Body of pancreas (tissue), 4 donors: Measurements from ENCODE around the gene AJUBA.

Experiments
- POLR2A ChIP-seq, 3 donors: fragments of 450-650 bp; IDR thresholded peaks; one replicate each; pipeline ENCODE4 v1.6.1; 2016; ENCODE audit warnings: antibody characterized with exemption in 3 of 3, mild to moderate bottlenecking in 2 of 3
- TF ChIP-seq, protein P1 (sequence below), 7 experiments: fragments of 450-650 bp in 4 of 7; fragments of 200-600 bp in 3 of 7; sonication (generic) in 3 of 7; IDR thresholded peaks; one replicate each; pipeline ENCODE4 v1.5.1; 2016 to 2019; ENCODE audit warnings: antibody characterized with exemption in 7 of 7

DNA sequence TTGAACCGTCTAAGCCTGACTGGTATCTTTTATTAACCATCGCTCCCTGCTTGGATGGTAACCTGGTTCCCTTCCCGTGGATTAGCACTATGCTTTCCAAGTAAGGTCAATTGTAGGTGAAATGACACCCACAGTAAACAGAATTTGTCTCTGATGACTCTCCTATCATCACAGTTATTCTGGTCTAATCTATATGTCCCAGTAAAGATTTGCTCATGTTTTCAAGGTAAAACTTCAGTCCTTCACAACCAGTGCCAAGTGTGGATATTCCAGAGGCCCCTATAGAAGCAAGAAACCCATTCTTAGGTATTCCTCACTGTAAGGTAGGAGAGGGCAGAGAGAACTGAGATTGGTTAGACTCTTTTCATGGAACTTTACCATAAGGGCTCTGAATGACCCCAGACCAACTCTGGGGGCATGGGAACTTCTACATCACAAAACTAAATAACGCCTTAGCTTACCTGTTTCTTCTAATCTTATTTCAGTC lies 15.5 kb downstream of the AJUBA start:
- TF ChIP-seq, protein P1, sequence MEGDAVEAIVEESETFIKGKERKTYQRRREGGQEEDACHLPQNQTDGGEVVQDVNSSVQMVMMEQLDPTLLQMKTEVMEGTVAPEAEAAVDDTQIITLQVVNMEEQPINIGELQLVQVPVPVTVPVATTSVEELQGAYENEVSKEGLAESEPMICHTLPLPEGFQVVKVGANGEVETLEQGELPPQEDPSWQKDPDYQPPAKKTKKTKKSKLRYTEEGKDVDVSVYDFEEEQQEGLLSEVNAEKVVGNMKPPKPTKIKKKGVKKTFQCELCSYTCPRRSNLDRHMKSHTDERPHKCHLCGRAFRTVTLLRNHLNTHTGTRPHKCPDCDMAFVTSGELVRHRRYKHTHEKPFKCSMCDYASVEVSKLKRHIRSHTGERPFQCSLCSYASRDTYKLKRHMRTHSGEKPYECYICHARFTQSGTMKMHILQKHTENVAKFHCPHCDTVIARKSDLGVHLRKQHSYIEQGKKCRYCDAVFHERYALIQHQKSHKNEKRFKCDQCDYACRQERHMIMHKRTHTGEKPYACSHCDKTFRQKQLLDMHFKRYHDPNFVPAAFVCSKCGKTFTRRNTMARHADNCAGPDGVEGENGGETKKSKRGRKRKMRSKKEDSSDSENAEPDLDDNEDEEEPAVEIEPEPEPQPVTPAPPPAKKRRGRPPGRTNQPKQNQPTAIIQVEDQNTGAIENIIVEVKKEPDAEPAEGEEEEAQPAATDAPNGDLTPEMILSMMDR (IDR thresholded peaks at IDR 0.05) = no peak
- TF ChIP-seq POLR2A (IDR thresholded peaks at IDR 0.05) = no peak
